Measurements from ENCODE around the gene TMC4. TPM values are rescaled to one million over a fixed set of nuclear protein-coding genes. Genes with fewer than 3 reads are reported as not detected.

Gene TMC4
- polyA plus RNA-seq, 3 donors, result 1.5 to 2.5 (median 2.1) TPM

GRCh38 chr19:54201980-54202379 is 29.0 kb upstream of the TMC4 start:
- peaks cover 71 to 76% of the 10 kb centered on the region in 2 donors for H3K36me3 Mint-ChIP-seq
- H3K4me2 ChIP-seq (replicated peaks; ENCODE audit: extremely low read depth, low read length, poor library complexity, severe bottlenecking), result peak overlapping the region; percentile 99
- H3K4me3 Mint-ChIP-seq, result peak overlapping the region; percentile 100
- H4K20me1 ChIP-seq (ENCODE audit: insufficient read depth, low read length), result peaks cover 58% of the 10 kb centered on the region
- peaks cover 69% of the 10 kb centered on the region for H3K79me2 ChIP-seq (ENCODE audit: insufficient read depth, low read length)
- whole genome bisulfite sequencing (ENCODE audit: insufficient coverage), result 76% methylated on average over 6 of the region's 13 CpGs
- H3K27me3 Mint-ChIP-seq (ENCODE audit: low read depth in 3 of 3), result no peaks in the 10 kb centered on the region
- no peak overlapping the region for H2AFZ ChIP-seq (ENCODE audit: insufficient read depth, low read depth, low read length, poor library complexity, severe bottlenecking)
- no peaks in the 10 kb centered on the region for H3K27me3 ChIP-seq (ENCODE audit: control insufficient read depth in 2 of 2, insufficient read depth in 2 of 2, low read length in 2 of 2)
- H3K9ac ChIP-seq (ENCODE audit: insufficient read depth, low read length, poor library complexity, severe bottlenecking), result peak overlapping the region; percentile 85
- peak overlapping the region; percentile 83 to 99 (median 91) for H3K4me3 ChIP-seq (replicated peaks in 1 of 3; ENCODE audit: low read depth in 2 of 3, low read length in 3 of 3)
- H3K9me3 ChIP-seq (replicated peaks in 1 of 2; ENCODE audit: control insufficient read depth in 1 of 2, insufficient read depth in 1 of 2, low read length in 2 of 2), result no peaks in the 10 kb centered on the region
- peaks cover 58% of the 10 kb centered on the region for H3K4me1 Mint-ChIP-seq
- TF ChIP-seq, protein P1, sequence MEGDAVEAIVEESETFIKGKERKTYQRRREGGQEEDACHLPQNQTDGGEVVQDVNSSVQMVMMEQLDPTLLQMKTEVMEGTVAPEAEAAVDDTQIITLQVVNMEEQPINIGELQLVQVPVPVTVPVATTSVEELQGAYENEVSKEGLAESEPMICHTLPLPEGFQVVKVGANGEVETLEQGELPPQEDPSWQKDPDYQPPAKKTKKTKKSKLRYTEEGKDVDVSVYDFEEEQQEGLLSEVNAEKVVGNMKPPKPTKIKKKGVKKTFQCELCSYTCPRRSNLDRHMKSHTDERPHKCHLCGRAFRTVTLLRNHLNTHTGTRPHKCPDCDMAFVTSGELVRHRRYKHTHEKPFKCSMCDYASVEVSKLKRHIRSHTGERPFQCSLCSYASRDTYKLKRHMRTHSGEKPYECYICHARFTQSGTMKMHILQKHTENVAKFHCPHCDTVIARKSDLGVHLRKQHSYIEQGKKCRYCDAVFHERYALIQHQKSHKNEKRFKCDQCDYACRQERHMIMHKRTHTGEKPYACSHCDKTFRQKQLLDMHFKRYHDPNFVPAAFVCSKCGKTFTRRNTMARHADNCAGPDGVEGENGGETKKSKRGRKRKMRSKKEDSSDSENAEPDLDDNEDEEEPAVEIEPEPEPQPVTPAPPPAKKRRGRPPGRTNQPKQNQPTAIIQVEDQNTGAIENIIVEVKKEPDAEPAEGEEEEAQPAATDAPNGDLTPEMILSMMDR (IDR thresholded peaks at IDR 0.05), result no peak
- peak overlapping the region; percentile 99 to 100 (median 100) for H3K27ac Mint-ChIP-seq
- no peak for DNase-seq
- H3K27ac ChIP-seq (ENCODE audit: low read depth in 1 of 2, low read length in 2 of 2), result peak overlapping the region; percentile 93 to 97
- peaks cover 58 to 62% of the 10 kb centered on the region in 2 donors for H3K36me3 ChIP-seq (replicated peaks in 1 of 2; ENCODE audit: control insufficient read depth in 1 of 2, insufficient read depth in 2 of 2, low read length in 2 of 2)
- H3K9me3 Mint-ChIP-seq, result peaks cover 0 to 4% (median 0%) of the 10 kb centered on the region in 7 donors
- intact Hi-C loops (cut with micrococcal nuclease), result loop anchor here in 1 of 2 donors (5.0 kb wide), 1 partner anchor 35 kb away; no protein-coding TSS in a partner anchor
- peaks cover 65 to 66% of the 10 kb centered on the region in 2 donors for H3K4me1 ChIP-seq (ENCODE audit: control insufficient read depth in 1 of 2, insufficient read depth in 2 of 2, low read length in 2 of 2)

- Histone ChIP-seq H3K9ac (ENCODE audit: insufficient read depth, low read length, poor library complexity, severe bottlenecking) (peak overlapping the region; percentile 85), H3K4me3 (replicated peaks in 1 of 3; ENCODE audit: low read depth in 2 of 3, low read length in 3 of 3) (peak overlapping the region; percentile 83 to 99 (median 91)), H3K4me2 (replicated peaks; ENCODE audit: extremely low read depth, low read length, poor library complexity, severe bottlenecking) (peak overlapping the region; percentile 99), H3K27me3 (ENCODE audit: control insufficient read depth in 2 of 2, insufficient read depth in 2 of 2, low read length in 2 of 2) (no peaks in the 10 kb centered on the region), H3K79me2 (ENCODE audit: insufficient read depth, low read length) (peaks cover 62% of the 10 kb centered on the region), H3K4me1 (ENCODE audit: control insufficient read depth in 1 of 2, insufficient read depth in 2 of 2, low read length in 2 of 2) (peaks cover 57 to 62% of the 10 kb centered on the region in 2 donors), H3K36me3 (replicated peaks in 1 of 2; ENCODE audit: control insufficient read depth in 1 of 2, insufficient read depth in 2 of 2, low read length in 2 of 2) (peaks cover 50 to 60% of the 10 kb centered on the region in 2 donors), H3K27ac (ENCODE audit: low read depth in 1 of 2, low read length in 2 of 2) (peak overlapping the region; percentile 93 to 97), H4K20me1 (ENCODE audit: insufficient read depth, low read length) (peaks cover 54% of the 10 kb centered on the region), H2AFZ (ENCODE audit: insufficient read depth, low read depth, low read length, poor library complexity, severe bottlenecking) (no peak overlapping the region), H3K9me3 (replicated peaks in 1 of 2; ENCODE audit: control insufficient read depth in 1 of 2, insufficient read depth in 1 of 2, low read length in 2 of 2) (no peaks in the 10 kb centered on the region)
- peak overlapping the region; percentile 100 for H3K4me3 Mint-ChIP-seq
- peaks cover 51% of the 10 kb centered on the region for H3K4me1 Mint-ChIP-seq
- no peak for DNase-seq
- WGBS (ENCODE audit: insufficient coverage), result 5% methylated on average over 22 of the region's 28 CpGs
- TF ChIP-seq, protein P1 (IDR thresholded peaks at IDR 0.05), result no peak
- peak overlapping the region; percentile 99 to 100 (median 100) for H3K27ac Mint-ChIP-seq
- peaks cover 0 to 4% (median 0%) of the 10 kb centered on the region in 7 donors for H3K9me3 Mint-ChIP-seq
- H3K36me3 Mint-ChIP-seq, result peaks cover 64 to 68% of the 10 kb centered on the region in 2 donors
- no peaks in the 10 kb centered on the region for H3K27me3 Mint-ChIP-seq (ENCODE audit: low read depth in 3 of 3)
- intact Hi-C loops (cut with micrococcal nuclease), result loop anchor here in 1 of 2 donors (5.0 kb wide), 1 partner anchor 34 kb away; no protein-coding TSS in a partner anchor
Measured at GRCh38 chr19:54201172-54201701, 28.3 kb upstream of the TMC4 start.

All from CD14-positive monocyte (primary cell).